Activated CD4-positive, alpha-beta T cell treated with anti-CD3 and anti-CD28 coated beads, Interleukin-2, amount 50 U/mL, for 48 hours (primary cell): ENCODE data around the gene TIPIN.
"Not testable (repeated sequence)": the region's sequence is repeated elsewhere in the genome, so short reads cannot be mapped to it uniquely, and the experiment has no call there.

ENCODE experiments used
- DNase-seq, 2 experiments: peaks; one replicate each; pipeline ENCODE4 v3.0.0-alpha.2; 2020

The TIPIN gene, protein sequence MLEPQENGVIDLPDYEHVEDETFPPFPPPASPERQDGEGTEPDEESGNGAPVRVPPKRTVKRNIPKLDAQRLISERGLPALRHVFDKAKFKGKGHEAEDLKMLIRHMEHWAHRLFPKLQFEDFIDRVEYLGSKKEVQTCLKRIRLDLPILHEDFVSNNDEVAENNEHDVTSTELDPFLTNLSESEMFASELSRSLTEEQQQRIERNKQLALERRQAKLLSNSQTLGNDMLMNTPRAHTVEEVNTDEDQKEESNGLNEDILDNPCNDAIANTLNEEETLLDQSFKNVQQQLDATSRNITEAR

DNA sequence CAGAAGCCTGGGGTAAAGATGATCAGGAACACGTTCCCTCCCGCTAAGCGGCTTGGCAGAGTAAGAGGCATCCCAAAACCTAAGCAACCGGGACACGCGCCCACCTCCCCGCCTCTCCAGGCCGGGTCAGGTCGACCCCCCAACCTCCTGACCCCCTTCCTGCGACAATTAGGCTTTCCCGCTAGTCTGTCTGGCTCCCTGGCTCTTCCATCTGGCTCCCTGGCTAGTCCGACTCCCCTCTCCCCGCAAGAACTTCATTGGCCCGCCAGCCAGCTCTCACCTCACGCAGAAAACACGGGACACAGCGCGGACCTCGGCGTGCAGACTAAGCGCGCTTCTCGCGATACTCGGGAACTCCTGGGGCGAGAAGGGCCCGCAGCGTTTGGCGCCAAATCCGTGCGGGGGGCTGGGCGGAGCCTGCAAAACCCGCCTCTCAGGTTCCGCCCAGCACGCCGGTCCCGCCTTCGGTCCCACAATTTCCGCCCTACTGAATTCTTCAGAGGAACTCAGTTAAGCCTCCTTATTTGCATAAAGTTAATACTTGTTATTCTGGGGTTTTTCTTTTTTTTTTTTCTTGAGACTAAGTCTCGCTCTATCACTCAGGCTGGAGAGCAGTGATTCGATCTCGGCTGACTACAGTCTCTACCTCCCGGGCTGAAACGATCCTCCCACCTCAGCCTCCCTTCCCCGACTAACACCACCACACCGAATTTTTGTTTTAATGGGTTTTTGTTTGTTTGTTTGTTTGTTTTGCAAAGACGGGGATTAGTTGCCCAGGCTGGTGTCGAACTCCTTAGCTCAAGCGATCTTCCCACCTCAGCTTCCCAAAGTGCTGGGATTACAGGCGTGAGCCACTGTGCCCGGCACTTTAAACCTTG lies at the start of gene TIPIN:
Gene TIPIN, minus strand, starts transcription at position 327 of the 878 bp plus-strand sequence. CDS start 3,738 bp downstream, outside the sequence.
- peak; percentile 98 for DNase-seq

GRCh38 chr15:66405615-66406014 lies 49.1 kb upstream of the TIPIN start:
- no peak for DNase-seq

- DNase-seq, result no peak
Measured at GRCh38 chr15:66405007-66405406, 48.5 kb upstream of the TIPIN start.

DNA sequence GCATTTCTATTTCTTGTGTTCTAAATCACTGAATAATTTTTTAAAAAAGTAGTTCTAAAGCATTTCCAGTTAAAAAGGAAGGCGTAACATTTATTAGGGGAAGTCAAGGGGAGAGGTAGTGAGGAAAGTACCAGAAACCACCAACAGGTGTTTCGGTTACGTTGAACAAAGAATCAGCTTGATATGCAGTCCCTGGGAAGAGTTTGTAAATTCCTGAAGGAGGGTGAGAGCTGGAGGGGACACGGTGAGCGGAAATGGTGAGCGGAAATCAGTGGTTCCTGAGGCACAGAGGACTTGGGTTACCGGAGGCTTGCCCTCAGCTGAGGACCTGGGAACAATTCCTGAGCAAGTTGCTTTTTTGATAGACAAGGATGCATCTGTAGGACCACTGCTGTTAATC lies 48.0 kb upstream of the TIPIN start:
- DNase-seq, result no peak

DNA sequence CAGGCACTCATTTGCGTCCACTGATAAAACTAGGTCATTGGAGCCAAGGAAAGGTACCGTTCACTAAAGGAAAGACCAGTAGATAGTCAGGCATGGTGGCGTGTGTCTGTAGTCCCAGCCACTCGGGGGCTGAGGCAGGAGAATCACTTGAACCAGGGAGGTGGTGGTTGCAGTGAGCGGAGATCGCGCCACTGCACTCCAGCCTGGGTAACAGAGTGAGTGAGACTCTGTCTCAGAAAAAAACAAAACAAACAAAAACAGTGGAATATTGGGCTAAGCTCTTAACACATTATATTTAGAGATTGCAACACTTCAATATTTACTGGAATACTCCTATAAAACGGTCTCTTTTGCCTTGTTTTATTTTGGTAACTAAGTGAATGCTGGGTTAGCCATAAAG lies 47.6 kb upstream of the TIPIN start:
- DNase-seq, result no peak

- no peak for DNase-seq
Measured at GRCh38 chr15:66403323-66403722, 46.8 kb upstream of the TIPIN start.

DNA sequence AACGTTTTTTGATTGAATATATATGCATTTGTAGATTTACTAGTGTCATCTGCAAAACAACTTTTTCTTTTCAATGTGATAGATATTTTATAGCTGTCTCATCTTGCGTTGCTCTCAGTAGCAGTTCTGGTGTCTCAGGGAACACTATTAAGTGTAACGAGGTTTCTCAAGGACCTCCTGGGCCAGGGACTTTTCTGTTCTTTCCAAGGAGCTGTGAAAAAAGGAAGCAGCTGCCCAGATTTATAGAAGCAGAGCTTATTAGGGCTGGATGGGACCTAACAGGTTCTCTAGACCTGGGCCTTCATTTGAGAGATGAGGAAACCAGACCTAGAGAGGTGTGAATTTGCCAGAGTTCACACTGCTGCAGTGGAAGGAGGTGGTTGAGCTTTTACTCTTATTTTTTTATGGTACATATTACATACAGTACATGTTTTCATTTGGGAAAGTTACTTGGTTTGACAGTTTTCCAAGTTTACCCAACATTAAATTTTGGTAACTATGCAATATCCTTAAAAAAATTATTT lies 46.3 kb upstream of the TIPIN start:
- no peak for DNase-seq

DNA sequence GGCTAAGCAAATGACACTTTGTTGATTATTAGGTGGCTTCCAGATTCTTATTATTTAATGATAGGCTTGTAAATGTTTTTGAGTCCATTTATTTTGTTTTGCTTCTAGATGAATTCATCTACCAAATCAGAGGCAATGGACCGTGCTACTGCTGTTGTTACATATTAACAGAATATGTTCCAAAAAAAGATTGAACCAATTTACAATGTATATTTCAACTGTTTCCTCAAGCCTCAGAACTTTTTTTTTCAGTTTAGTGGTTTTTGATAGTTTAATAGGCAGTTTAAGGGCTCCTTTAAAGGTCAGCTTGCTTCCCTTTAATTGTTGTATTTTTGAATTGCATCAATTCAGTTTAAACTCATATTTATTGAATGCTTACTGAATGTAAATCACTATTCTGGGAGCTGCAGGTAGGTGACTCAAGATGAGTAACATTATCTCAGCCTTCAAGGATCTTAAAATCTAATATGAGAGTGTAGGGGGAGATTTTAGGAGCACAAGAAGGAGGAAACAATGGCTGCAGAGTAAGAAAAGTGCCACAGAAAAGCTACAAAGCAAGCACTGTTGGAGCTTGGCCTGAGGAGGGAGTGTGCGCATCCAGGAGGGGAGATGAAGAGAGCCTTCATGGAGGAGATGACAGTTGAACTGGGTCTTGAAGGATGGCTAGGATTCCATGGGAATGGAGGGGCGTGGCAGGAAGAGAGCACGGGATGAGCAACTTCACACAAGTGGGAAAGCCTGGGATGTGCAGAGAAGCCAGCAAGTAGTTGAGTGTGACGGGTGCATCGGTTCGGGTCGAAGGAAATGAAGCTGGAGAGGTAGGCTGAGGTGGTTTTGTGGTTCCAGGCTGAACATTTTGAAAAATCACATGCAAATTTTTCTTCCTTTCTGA lies 44.9 kb upstream of the TIPIN start:
- DNase-seq, result peak in 1 of 2 experiments; percentile 38

DNA sequence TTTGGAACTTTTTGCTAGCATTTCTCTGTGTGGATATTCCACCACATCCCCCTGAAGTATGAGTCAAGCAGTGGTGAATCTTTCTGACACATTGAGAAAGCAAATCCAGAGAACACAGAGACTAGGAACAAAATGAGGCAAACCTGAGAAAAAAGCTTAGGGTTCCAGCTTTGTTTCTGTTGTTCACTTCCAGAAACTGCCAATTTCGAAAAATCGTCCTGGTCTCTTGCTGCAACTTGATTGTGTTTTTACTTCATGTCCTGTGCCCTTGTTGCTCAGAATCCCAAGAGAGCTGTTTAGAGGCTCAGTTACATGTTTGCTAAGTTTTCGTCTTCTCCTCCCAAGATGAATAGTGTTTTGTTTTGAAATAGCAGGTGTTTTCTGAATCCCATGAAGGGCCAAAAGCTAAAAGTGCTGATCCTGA lies 43.9 kb upstream of the TIPIN start:
- DNase-seq, result no peak

GRCh38 chr15:66399276-66399675 lies 42.8 kb upstream of the TIPIN start:
- DNase-seq, result no peak

- DNase-seq, result no peak
Measured at GRCh38 chr15:66394915-66395314, 38.4 kb upstream of the TIPIN start.

DNA sequence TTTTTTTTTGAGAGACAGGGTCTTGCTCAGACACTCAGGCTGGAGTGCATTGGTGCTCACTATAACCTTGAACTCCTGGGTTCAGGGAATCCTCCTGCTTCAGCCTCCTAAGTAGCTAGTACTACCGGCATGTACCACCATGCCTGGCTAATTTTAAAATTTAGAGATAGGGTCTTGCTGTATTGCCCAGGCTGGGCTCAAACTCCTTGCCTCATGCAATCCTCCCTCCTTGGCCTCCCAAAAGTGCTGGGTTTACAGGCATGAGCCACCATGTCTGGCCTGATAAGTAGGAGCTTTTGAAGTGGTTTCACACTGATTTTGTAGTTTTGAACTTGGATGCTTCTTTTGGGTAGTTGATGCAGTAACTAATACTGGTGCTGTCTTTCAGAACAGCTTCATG lies 38.0 kb upstream of the TIPIN start:
- no peak for DNase-seq

- DNase-seq, result not testable (repeated sequence)
Measured at GRCh38 chr15:66393037-66393436, 36.6 kb upstream of the TIPIN start.

- DNase-seq, result peak in 1 of 2 experiments; percentile 27
Measured at GRCh38 chr15:66390678-66391077, 34.2 kb upstream of the TIPIN start.

- no peak for DNase-seq
Measured at GRCh38 chr15:66389859-66390381, 33.4 kb upstream of the TIPIN start.

DNA sequence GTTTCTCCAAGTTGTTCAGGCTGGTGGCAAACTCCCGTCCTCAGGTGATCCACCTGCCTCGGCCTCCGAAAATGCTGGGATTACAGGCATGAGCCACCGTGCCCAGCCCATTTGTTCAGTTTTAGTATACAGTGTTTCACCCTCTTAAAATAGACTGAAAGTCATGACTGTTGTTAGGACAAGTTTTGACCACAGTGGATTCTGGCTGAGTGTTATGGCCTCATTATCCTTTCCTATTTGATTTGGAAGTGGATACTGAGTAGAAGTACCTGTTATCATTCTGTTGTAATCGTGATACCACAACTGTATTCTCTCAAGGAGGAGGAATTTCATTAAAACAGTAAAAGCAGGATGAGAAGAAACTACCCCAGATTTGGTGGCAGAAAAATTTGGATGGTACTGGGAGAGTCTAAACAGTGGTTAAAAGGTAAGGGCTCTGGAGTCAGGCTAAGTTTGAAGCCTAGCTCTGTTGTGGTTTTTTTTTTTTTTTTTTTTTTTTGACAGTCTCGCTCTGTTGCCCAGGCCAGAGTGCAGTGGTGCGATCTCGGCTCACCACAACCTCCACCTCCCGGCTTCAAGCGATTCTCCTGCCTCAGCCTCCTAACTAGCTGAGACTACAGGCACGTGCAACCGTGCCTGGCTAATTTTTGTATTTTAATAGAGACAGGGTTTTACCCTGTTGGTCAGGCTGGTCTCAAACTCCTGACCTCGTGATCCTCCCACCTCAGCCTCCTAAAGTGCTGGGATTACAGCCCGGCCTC lies 32.8 kb upstream of the TIPIN start:
- no peak for DNase-seq

GRCh38 chr15:66388576-66388975 lies 32.1 kb upstream of the TIPIN start:
- no peak for DNase-seq

DNA sequence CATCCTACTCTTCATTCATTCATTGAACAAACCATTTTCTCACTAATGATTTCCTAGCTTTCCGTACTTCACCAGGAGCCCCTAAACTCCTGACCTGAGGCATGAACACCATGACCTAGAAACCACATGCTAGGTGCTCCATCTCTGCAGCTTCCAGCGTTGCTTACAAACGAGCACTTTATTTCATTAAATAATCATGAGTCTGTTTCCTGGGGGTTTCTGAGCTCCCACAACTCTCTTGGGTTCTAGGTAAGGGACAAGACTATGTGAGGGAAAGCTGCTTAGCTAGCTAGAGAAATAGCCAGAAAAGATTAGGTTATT lies 31.5 kb upstream of the TIPIN start:
- DNase-seq, result no peak

DNA sequence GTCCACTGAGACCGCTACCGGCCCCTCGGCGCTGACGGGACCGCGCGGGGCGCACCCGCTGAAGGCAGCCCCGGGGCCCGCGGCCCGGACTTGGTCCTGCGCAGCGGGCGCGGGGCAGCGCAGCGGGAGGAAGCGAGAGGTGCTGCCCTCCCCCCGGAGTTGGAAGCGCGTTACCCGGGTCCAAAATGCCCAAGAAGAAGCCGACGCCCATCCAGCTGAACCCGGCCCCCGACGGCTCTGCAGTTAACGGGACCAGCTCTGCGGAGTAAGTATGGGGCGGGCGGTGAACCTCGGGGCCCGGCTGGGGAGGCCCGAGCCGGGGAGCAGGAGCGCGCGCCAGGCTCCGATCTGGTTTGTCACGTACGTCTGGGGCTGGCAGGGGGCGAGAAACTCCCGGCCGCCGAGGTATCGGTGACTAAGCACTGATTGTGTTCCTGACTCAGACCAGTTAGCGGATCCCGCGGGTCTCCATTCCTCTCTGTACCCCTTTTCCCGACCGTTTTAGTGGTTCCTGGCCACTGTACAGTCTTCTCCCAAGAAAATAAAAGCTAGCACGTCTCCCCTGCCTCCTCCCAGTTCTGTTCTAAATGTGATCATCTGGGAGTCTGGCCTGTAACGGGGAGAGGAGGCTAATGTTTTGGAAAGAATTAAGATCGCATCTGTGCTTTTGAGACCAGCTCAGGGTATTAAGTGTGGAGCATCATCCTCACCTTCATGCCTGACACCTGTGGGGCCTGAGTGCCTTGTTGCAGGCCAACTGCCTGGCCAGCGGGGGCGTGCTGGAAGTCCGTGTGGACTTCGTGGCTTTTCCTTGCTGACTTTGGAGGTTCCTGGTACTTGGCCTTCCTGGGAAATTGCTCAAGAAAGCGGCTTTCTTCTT lies 30.9 kb upstream of the TIPIN start:
- DNase-seq, result peak; percentile 83 to 85

GRCh38 chr15:66386204-66387123 lies 30.0 kb upstream of the TIPIN start, which contains the start of gene MAP2K1:
Gene MAP2K1 (plus strand): TSS chr15:66386912. CDS start chr15:66387348, 436 bp downstream.
- DNase-seq, result peak; percentile 98 to 99
